GM10248 (cell line): Measurements from ENCODE around the gene RGS14.
A peak's percentile ranks its signal among the peaks of the same experiment; 100 is the strongest.

Experiments used
- CTCF ChIA-PET: fragments of 300-600 bp; sonication (Branson Sonifier 250); formaldehyde crosslinking; extraction: SDS; loops from one replicate; lab custom pipeline; 2021; ENCODE audit warnings: antibody characterized with exemption; lab: Yijun Ruan, JAX
- POLR2A ChIA-PET: fragments of 350-650 bp; sonication (Branson Sonifier 250); formaldehyde crosslinking; extraction: SDS; loops from one replicate; lab custom pipeline; 2020; ENCODE audit warnings: antibody characterized with exemption; lab: Yijun Ruan, JAX
- DNase-seq: peaks from one replicate; pipeline ENCODE4 v3.0.0; 2012; ENCODE audit errors: extremely low spot score
- CTCF ChIP-seq: IDR thresholded peaks from 2 replicates; pipeline ENCODE4 v1.5.1; 2012; ENCODE audit warnings: mild to moderate bottlenecking, low read depth; ENCODE audit errors: extremely low read depth, missing control alignments, control extremely low read depth

RGS14 gene

GRCh38 chr5:177396078-177396477, 38.4 kb downstream of the RGS14 start:
- POLR2A ChIA-PET: no interaction called here
- DNase-seq: no peak
- no peak for TF ChIP-seq CTCF
- CTCF ChIA-PET: interaction anchor here (8.8 to 12.8 kb wide), 2 partner anchors 9 to 54 kb away, joined by 285 to 321 read pairs; partner anchors contain the start of genes F12, PFN3 and PRR7

GRCh38 chr5:177396807-177397206, 39.1 kb downstream of the RGS14 start:
- no peak for TF ChIP-seq CTCF
- DNase-seq: no peak
- CTCF ChIA-PET: interaction anchor here (21.8 kb wide), 1 partner anchor 49 kb away, joined by 549 read pairs; the partner anchor contains the start of gene PRR7
- POLR2A ChIA-PET: no interaction called here

GRCh38 chr5:177397875-177398390, 40.2 kb downstream of the RGS14 start:
- ChIA-PET CTCF (interaction anchor here (21.8 kb wide), 1 partner anchor 48 kb away, joined by 549 read pairs; the partner anchor contains the start of gene PRR7), POLR2A (no interaction called here)
- TF ChIP-seq CTCF: no peak
- no peak for DNase-seq

- no peak for TF ChIP-seq CTCF
- DNase-seq: no peak
- POLR2A ChIA-PET: no interaction called here
- CTCF ChIA-PET: interaction anchor here (1.7 to 21.8 kb wide), 5 partner anchors 10 to 91 kb away, joined by 3 to 549 read pairs (median 55); partner anchors contain the start of genes PRR7 and SLC34A1
Measured at GRCh38 chr5:177399997-177400868, 42.5 kb downstream of the RGS14 start, which contains the start of gene PFN3. Gene PFN3 (minus strand): TSS chr5:177400661. CDS start chr5:177400576, 85 bp downstream.

- ChIA-PET CTCF (interaction anchor here (0.6 to 21.8 kb wide), 38 partner anchors 12 to 390 kb away, joined by 3 to 549 read pairs (median 8); partner anchors contain the start of genes DOK3, GRK6, LMAN2 and PDLIM7), POLR2A (interaction anchor here (0.8 to 1.4 kb wide), 3 partner anchors 12 to 30 kb away, joined by 3 to 4 read pairs (median 4); no protein-coding TSS in a partner anchor)
- peak; percentile 43 for TF ChIP-seq CTCF
- DNase-seq: peak; percentile 74
Measured at GRCh38 chr5:177402271-177403043, 44.7 kb downstream of the RGS14 start.
